Upper lobe of left lung (tissue), 6 donors: ENCODE data around the gene LRBA. TPM values are rescaled to one million over a fixed set of nuclear protein-coding genes. Genes with fewer than 3 reads are reported as not detected.
"Not testable (repeated sequence)": the region's sequence is repeated elsewhere in the genome, so short reads cannot be mapped to it uniquely, and the experiment has no call there.

Experiments used
- ATAC-seq, 2 donors: fragments of 200-7000 bp; cut with Tn5 transposase; one replicate each; pipeline ENCODE4 v1.9.1; 2022; ENCODE audit warnings: mild to moderate bottlenecking in 2 of 2, moderate library complexity in 2 of 2; ENCODE audit not compliant: low FRiP score in 2 of 2
- DNase-seq, 2 donors: peaks; one replicate each; pipeline ENCODE4 v3.0.0-alpha.2; 2019 to 2020
- H3K27ac ChIP-seq, 4 donors: fragments of 200-600 bp; sonication (generic); one replicate each; pipeline ENCODE4 v1.5.1; 2016 to 2019
- H3K27me3 ChIP-seq, 4 donors: fragments of 200-600 bp; sonication (generic); one replicate each; pipeline ENCODE4 v1.5.1; 2017 to 2019
- H3K36me3 ChIP-seq, 4 donors: fragments of 200-600 bp; sonication (generic); one replicate each; pipeline ENCODE4 v1.5.1; 2016 to 2019
- H3K4me1 ChIP-seq, 4 donors: fragments of 200-600 bp; sonication (generic); one replicate each; pipeline ENCODE4 v1.5.1; 2018 to 2019
- H3K4me3 ChIP-seq, 4 donors: fragments of 200-600 bp; sonication (generic); one replicate each; pipeline ENCODE4 v1.5.1; 2017 to 2019; ENCODE audit warnings: mild to moderate bottlenecking in 2 of 4, moderate library complexity in 1 of 4
- H3K9me3 ChIP-seq, 4 donors: fragments of 200-600 bp; sonication (generic); one replicate each; pipeline ENCODE4 v1.5.1; 2018 to 2019
- EP300 ChIP-seq, 4 donors: sonication (generic); formaldehyde crosslinking; IDR thresholded peaks; one replicate each; pipeline ENCODE4 v1.5.1; 2017; ENCODE audit warnings: antibody characterized with exemption in 4 of 4, control low read depth in 2 of 4
- POLR2A ChIP-seq, 4 donors: fragments of 450-650 bp; IDR thresholded peaks; one replicate each; pipeline ENCODE4 v1.5.1; 2016 to 2017; ENCODE audit warnings: antibody characterized with exemption in 4 of 4, mild to moderate bottlenecking in 2 of 4
- POLR2AphosphoS5 ChIP-seq, 2 donors: sonication (generic); formaldehyde crosslinking; IDR thresholded peaks; one replicate each; pipeline ENCODE4 v1.5.1; 2017; ENCODE audit warnings: antibody characterized with exemption in 2 of 2
- WGBS, 2 donors: methylation state at CpG; one replicate each; pipeline ENCODE4 v1.1.5; 2017 to 2018; 5-methylcytosine and 5-hydroxymethylcytosine counted together
- total RNA-seq, 6 donors: library from RNA; depleted of rRNA in 4 of 6; stranded (reverse); fragments of >200 nt in 4 of 6; gene quantifications; one replicate each; pipeline versions ENCODE4 v1.1.0 to v1.2.1, GENCODE V29; 2016 to 2021
- TF ChIP-seq, protein P1 (sequence below), 6 experiments: fragments of 450-650 bp in 4 of 6; fragments of 200-600 bp in 2 of 6; sonication (generic) in 2 of 6; IDR thresholded peaks; one replicate each; pipeline ENCODE4 v1.5.1; 2016 to 2019; ENCODE audit warnings: antibody characterized with exemption in 6 of 6
- donor health status: DM: no; HTN: no; CAD: no; lungs with moderate emphysema.
- donor health status: DM: no; HTN: yes; CAD: no; lungs with severe emphysema.

The LRBA gene
- total RNA-seq, 6 donors from 2014 or later: 34.7 to 139 (median 56.4) TPM

DNA sequence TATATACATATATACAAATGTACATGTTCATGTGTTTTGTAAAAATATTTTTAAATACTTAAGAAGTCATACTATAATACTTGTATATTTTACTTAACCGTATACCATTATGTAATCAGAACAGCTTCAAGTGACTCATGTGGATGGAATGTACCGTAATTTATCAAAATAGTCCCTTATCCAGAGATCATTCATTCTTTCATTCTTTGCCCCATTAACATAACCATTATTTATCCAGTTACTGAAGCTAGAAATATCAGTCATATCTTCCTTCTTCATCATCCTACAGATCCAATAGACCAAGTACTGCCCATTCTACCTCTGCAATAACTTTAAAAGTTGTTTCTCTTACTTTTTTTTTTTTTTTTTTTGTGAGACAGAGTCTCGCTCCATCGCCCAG, 268.9 kb downstream of the LRBA start:
- H3K36me3 ChIP-seq: no peaks in the 10 kb centered on the region
- 93 to 94% methylated on average over 4 of the region's 4 CpGs for WGBS, 2 donors
- DNase-seq: no peak
- no peak for TF ChIP-seq POLR2A (IDR thresholded peaks at IDR 0.05)
- TF ChIP-seq EP300 (IDR thresholded peaks at IDR 0.05): no peak
- TF ChIP-seq POLR2AphosphoS5 (IDR thresholded peaks at IDR 0.05): no peak
- TF ChIP-seq, protein P1, sequence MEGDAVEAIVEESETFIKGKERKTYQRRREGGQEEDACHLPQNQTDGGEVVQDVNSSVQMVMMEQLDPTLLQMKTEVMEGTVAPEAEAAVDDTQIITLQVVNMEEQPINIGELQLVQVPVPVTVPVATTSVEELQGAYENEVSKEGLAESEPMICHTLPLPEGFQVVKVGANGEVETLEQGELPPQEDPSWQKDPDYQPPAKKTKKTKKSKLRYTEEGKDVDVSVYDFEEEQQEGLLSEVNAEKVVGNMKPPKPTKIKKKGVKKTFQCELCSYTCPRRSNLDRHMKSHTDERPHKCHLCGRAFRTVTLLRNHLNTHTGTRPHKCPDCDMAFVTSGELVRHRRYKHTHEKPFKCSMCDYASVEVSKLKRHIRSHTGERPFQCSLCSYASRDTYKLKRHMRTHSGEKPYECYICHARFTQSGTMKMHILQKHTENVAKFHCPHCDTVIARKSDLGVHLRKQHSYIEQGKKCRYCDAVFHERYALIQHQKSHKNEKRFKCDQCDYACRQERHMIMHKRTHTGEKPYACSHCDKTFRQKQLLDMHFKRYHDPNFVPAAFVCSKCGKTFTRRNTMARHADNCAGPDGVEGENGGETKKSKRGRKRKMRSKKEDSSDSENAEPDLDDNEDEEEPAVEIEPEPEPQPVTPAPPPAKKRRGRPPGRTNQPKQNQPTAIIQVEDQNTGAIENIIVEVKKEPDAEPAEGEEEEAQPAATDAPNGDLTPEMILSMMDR (IDR thresholded peaks at IDR 0.05): no peak
- H3K27ac ChIP-seq: no peak overlapping the region
- H3K4me1 ChIP-seq: no peaks in the 10 kb centered on the region
- no peaks in the 10 kb centered on the region for H3K9me3 ChIP-seq
- ATAC-seq: no peak
- no peaks in the 10 kb centered on the region for H3K27me3 ChIP-seq
- no peak overlapping the region for H3K4me3 ChIP-seq

DNA sequence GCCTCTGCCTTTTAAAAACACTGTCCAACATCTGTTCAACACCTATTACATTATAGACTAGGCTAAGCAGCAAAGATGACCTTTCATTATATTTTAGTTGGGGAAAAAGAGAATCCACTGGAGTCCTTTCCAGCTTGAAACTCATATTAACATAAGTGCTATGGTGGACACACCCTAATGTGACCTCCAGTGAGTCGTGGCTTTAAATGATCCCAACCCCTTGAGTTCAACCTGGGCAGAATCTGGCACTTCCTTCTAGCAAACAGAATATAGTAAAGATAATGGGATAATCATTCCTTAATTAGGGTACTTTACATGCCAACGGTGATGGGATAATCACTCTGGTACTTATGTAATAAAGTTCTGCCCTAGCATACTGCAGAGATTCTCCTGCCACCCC, 270.5 kb downstream of the LRBA start:
- H3K27me3 ChIP-seq: no peaks in the 10 kb centered on the region
- WGBS, 2 donors: 73 to 78% methylated on average over 2 of the region's 2 CpGs
- no peaks in the 10 kb centered on the region for H3K36me3 ChIP-seq
- DNase-seq (no peak), ATAC-seq (no peak)
- TF ChIP-seq EP300 (IDR thresholded peaks at IDR 0.05) (no peak), POLR2AphosphoS5 (IDR thresholded peaks at IDR 0.05) (no peak), POLR2A (IDR thresholded peaks at IDR 0.05) (no peak)
- TF ChIP-seq, protein P1 (IDR thresholded peaks at IDR 0.05): no peak
- no peak overlapping the region for H3K4me3 ChIP-seq
- peaks cover 0 to 7% (median 0%) of the 10 kb centered on the region in 4 donors for H3K9me3 ChIP-seq
- H3K27ac ChIP-seq: no peak overlapping the region
- H3K4me1 ChIP-seq: no peaks in the 10 kb centered on the region

DNA sequence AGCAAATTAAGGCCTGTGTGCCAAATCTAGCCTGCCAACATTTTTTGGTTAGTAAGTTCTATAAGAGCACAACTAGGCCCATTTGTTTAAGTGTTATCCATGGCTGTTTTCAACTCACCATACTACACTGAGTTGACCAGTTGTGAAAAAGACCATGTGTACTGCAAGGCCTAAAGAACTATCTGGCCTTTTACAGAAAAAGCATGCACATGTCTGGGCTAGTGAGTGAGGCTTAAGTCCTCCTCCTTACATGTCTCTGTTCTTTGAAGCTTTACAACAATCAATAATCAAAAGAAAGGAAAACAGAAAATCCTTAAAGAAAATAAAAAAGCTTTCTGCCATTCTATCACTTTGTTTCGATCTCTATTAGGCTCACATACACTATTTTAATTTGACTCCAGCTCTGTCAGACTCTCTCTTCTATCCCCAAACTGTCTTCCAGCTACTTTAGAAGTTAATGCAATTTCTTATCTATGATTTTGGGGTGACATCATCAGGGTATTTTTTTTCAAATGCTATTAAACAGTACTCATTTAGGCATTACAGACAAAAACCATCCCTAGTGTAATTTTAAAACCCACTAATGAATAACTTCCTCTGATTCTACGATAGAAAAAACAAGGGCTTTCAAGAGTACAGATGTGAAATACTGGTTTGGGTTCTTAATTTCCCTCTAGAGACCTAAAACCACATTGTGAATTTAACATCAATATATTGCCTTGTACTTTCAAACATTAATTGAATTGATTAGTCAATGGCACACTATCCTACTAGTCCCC, 271.3 kb downstream of the LRBA start:
- peaks cover 0 to 7% (median 0%) of the 10 kb centered on the region in 4 donors for H3K9me3 ChIP-seq
- ATAC-seq: no peak
- no peak overlapping the region for H3K27ac ChIP-seq
- WGBS, 2 donors: 75 to 86% methylated on average over 2 of the region's 2 CpGs
- H3K4me1 ChIP-seq: no peaks in the 10 kb centered on the region
- TF ChIP-seq POLR2A (IDR thresholded peaks at IDR 0.05) (no peak), POLR2AphosphoS5 (IDR thresholded peaks at IDR 0.05) (no peak), EP300 (IDR thresholded peaks at IDR 0.05) (no peak)
- TF ChIP-seq, protein P1 (IDR thresholded peaks at IDR 0.05): no peak
- H3K4me3 ChIP-seq: no peak overlapping the region
- H3K27me3 ChIP-seq: no peaks in the 10 kb centered on the region
- DNase-seq: no peak
- H3K36me3 ChIP-seq: no peaks in the 10 kb centered on the region

DNA sequence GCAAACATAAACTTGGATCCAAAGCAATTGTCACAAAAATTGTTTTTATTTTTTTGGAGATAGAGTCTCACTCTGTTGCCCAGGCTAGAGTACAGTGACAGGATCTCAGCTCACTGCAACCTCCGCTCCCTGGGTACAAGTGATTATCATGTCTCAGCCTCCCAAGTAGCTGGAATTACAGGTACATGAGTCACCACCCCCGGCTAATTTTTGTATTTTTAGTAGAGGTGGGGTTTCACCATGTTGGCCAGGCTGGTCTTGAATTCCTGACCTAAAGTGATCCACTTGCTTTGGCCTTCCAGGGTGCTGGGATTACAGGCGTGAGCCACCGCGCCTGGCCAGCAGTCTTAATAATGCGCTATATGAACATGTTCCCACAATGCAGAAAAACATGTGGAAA, 272.2 kb downstream of the LRBA start:
- WGBS, 2 donors: 73 to 79% methylated on average over 6 of the region's 6 CpGs
- DNase-seq: not testable (repeated sequence)

DNA sequence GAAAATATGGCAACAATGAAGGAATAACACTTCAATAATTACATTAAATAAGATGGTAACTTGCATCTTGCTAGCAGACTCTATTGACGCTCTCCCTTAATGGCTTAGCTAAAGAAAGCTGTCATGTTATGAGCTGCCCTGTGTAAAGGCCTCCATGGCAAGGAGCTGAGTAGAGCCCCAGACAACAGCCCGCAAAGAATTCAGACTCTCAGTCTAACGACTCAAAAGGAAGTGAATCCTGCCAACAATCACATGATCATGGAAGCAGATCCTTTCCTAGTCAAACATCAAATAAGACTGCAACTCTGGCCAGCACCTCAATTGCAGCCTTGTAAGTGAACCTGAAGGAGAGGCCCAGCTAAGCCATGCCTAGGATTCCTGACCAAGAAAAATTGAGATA, 275.5 kb downstream of the LRBA start:
- H3K36me3 ChIP-seq: peaks cover 0 to 4% (median 0%) of the 10 kb centered on the region in 4 donors
- TF ChIP-seq, protein P1 (IDR thresholded peaks at IDR 0.05): no peak
- TF ChIP-seq POLR2A (IDR thresholded peaks at IDR 0.05) (no peak), POLR2AphosphoS5 (IDR thresholded peaks at IDR 0.05) (no peak), EP300 (IDR thresholded peaks at IDR 0.05) (no peak)
- H3K4me3 ChIP-seq: no peak overlapping the region
- no peak for ATAC-seq
- no peak overlapping the region for H3K27ac ChIP-seq
- H3K4me1 ChIP-seq: no peaks in the 10 kb centered on the region
- no peak for DNase-seq
- 74 to 80% methylated on average over 3 of the region's 3 CpGs for WGBS, 2 donors
- peaks cover 0 to 7% (median 0%) of the 10 kb centered on the region in 4 donors for H3K9me3 ChIP-seq
- no peaks in the 10 kb centered on the region for H3K27me3 ChIP-seq

More for the DNA sequence above, 272.2 kb downstream of the LRBA start:
- not testable (repeated sequence) for H3K36me3 ChIP-seq, H3K27ac ChIP-seq, H3K27me3 ChIP-seq, ATAC-seq, H3K9me3 ChIP-seq, H3K4me1 ChIP-seq, H3K4me3 ChIP-seq
